ENCODE measurements around the gene PERCC1. TPM values are rescaled to one million over a fixed set of nuclear protein-coding genes. Genes with fewer than 3 reads are reported as not detected.

PERCC1 gene
- total and polyA plus RNA-seq, 2 of the 4 experiments (the other 2 are of a cell fraction): not detected

- H3K23ac ChIP-seq (ENCODE audit: low read depth, low read length): no peak overlapping the region
- peak overlapping the region in 1 of 2 experiments; percentile 71; a peak in 2 of 4 replicates for H4K8ac ChIP-seq (ENCODE audit: low read depth in 2 of 2, low read length in 2 of 2)
- peak; percentile 98 for ATAC-seq (ENCODE audit: low read depth)
- ChIA-PET POLR2A (ENCODE audit: unreplicated experiment) (interaction anchor here (0.6 kb wide), 1 partner anchor 19 kb away, joined by 3 read pairs; no protein-coding TSS in a partner anchor), CTCF (interaction anchor here (0.7 kb wide), 1 partner anchor 15 kb away, joined by 3 read pairs; no protein-coding TSS in a partner anchor)
- TF ChIP-seq RCOR1 (IDR thresholded peaks at IDR 0.05; ENCODE audit: insufficient replicate concordance, low read length) (no peak), MXI1 (IDR thresholded peaks at IDR 0.05; ENCODE audit: borderline replicate concordance, low read depth, low read length) (peak; percentile 82), USF2 (IDR thresholded peaks at IDR 0.05; ENCODE audit: low read depth, low read length) (peak; percentile 96), FOS (IDR thresholded peaks at IDR 0.05; ENCODE audit: low read depth, low read length) (peak; percentile 18; the same call in 1 of the 2 replicates), MAZ (IDR thresholded peaks at IDR 0.05; ENCODE audit: borderline replicate concordance, low read depth, low read length) (peak; percentile 97)
- TF ChIP-seq, protein P1, sequence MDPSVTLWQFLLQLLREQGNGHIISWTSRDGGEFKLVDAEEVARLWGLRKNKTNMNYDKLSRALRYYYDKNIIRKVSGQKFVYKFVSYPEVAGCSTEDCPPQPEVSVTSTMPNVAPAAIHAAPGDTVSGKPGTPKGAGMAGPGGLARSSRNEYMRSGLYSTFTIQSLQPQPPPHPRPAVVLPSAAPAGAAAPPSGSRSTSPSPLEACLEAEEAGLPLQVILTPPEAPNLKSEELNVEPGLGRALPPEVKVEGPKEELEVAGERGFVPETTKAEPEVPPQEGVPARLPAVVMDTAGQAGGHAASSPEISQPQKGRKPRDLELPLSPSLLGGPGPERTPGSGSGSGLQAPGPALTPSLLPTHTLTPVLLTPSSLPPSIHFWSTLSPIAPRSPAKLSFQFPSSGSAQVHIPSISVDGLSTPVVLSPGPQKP (IDR thresholded peaks at IDR 0.05; ENCODE audit: borderline replicate concordance, low read depth, low read length): no peak
- H4K5ac ChIP-seq (ENCODE audit: low read depth, low read length): no peak overlapping the region
- H3K14ac ChIP-seq (replicated peaks; ENCODE audit: low read depth, low read length): no peak overlapping the region
- no peak overlapping the region for H2BK120ac ChIP-seq (ENCODE audit: low read depth, low read length)
- BruUV-seq (replicated peaks): no TSS peak
- peak; percentile 81 for DNase-seq
- H3K9me3 ChIP-seq (ENCODE audit: control insufficient read depth, insufficient read depth, low read length): no peaks in the 10 kb centered on the region
- H3K4me2 ChIP-seq (ENCODE audit: low read depth, low read length): peak overlapping the region; percentile 96
- H4K91ac ChIP-seq (ENCODE audit: insufficient read depth, low read depth, low read length): no peak overlapping the region
- peak overlapping the region; percentile 57 for H3K27ac ChIP-seq (ENCODE audit: insufficient read depth, low read length)
- H3K56ac ChIP-seq (ENCODE audit: extremely low read depth, insufficient read depth, low read length): peak overlapping the region; percentile 17; the same call in 1 of the 2 replicates
- H2AK9ac ChIP-seq (replicated peaks; ENCODE audit: low read depth, low read length, poor library complexity): peak overlapping the region; percentile 57
- peak overlapping the region; percentile 93 for H3K4me3 ChIP-seq (ENCODE audit: insufficient read depth, low read depth, low read length)
- peak overlapping the region; percentile 96 for H2AFZ ChIP-seq (replicated peaks; ENCODE audit: low read length, poor library complexity)
- H2AK5ac ChIP-seq (ENCODE audit: low read depth, low read length): 0 out of 2 replicates have a peak overlapping the region, but pooled peaks have one; percentile 8
- dilution Hi-C loops (cut with HindIII; ENCODE audit: low sequenced_read_pairs, unreplicated experiment) (no loop called here), in situ Hi-C loops (cut with MboI; ENCODE audit: low sequenced_read_pairs) (no loop called here), intact Hi-C loops (cut with micrococcal nuclease) (no loop called here)
- peak overlapping the region; percentile 66 for H3K9ac ChIP-seq (ENCODE audit: low read depth, low read length)
- no peak overlapping the region for H2BK20ac ChIP-seq (ENCODE audit: low read depth, low read length)
- H3K9me1 ChIP-seq (ENCODE audit: insufficient read depth, low read length): no peaks in the 10 kb centered on the region
- peaks cover 17% of the 10 kb centered on the region for H3K36me3 ChIP-seq (ENCODE audit: control insufficient read depth, insufficient read depth, low read length)
- no peaks in the 10 kb centered on the region; the same call in none of the 2 replicates for H4K20me1 ChIP-seq (ENCODE audit: insufficient read depth, low read length)
- no peak overlapping the region for H3K18ac ChIP-seq (ENCODE audit: low read depth, low read length)
- peaks cover 5 to 53% of the 10 kb centered on the region in 2 experiments for H3K79me1 ChIP-seq (ENCODE audit: low read depth in 1 of 2, low read length in 2 of 2)
- 0% methylated on average over 6 of the region's 42 CpGs; no CpG with 5 or more reads in 1 of the 2 experiments for WGBS, 2 experiments (ENCODE audit: extremely low coverage in 2 of 2, insufficient read length in 1 of 2)
- no peaks in the 10 kb centered on the region for H3K27me3 ChIP-seq (ENCODE audit: control insufficient read depth, insufficient read depth, low read length)
- H2BK5ac ChIP-seq (ENCODE audit: low read depth, low read length, poor library complexity, severe bottlenecking): no peak overlapping the region
- no peak overlapping the region for H2BK15ac ChIP-seq (ENCODE audit: low read depth, low read length)
- peaks cover 6% of the 10 kb centered on the region; the same call in 1 of the 2 replicates for H3K4me1 ChIP-seq (ENCODE audit: control insufficient read depth, insufficient read depth, low read length)
- peak overlapping the region; percentile 51; the same call in 1 of the 2 replicates for H3K4ac ChIP-seq (ENCODE audit: low read depth, low read length)
Measured at GRCh38 chr16:1408171-1408837, 22.6 kb upstream of the PERCC1 start.

All from IMR-90 (cell line).